K562 (cell line): ENCODE data around the gene PAXIP1. TPM values are rescaled to one million over a fixed set of nuclear protein-coding genes. Genes with fewer than 3 reads are reported as not detected.

Experiments used
- ATAC-seq: fragments of 200-7000 bp; cut with Tn5 transposase; 3 replicates; pipeline ENCODE4 v1.9.1; 2020; ENCODE audit warnings: moderate library complexity
- BruUV-seq: library from RNA; stranded (reverse); fragments of 400-500 nt; replicated peaks from 2 replicates; lab custom pipeline; 2021; lab: Mats Ljungman, UMichigan
- CTCF ChIA-PET: fragments of 300-600 bp; formaldehyde crosslinking; extraction: SDS; loops from one replicate; lab custom pipeline; 2021; ENCODE audit warnings: low intra/inter-chr PET ratio; lab: Yijun Ruan, JAX
- POLR2A ChIA-PET: fragments of 300-600, 350-650 bp; sonication (Branson Sonifier 250); formaldehyde crosslinking; extraction: SDS; loops from one replicate; lab custom pipeline; 2021; ENCODE audit warnings: antibody characterized with exemption, inconsistent platforms; lab: Yijun Ruan, JAX
- DNase-seq, 4 experiments: peaks; one replicate each; pipeline versions ENCODE4 v3.0.0 to v3.0.0-alpha.2; 2011 to 2018; ENCODE audit warnings: low spot score in 3 of 4, mixed read lengths in 3 of 4; ENCODE audit errors: extremely low read depth in 1 of 4
- FAIRE-seq: peaks from 2 replicates; lab custom pipeline; 2011; peaks lifted over from hg19 to GRCh38; lab: Jason Lieb, UNC
- H2AFZ ChIP-seq: 2 replicates; pipeline ENCODE4 v1.6.0; 2011; ENCODE audit warnings: low read depth, low read length, control low read depth, inconsistent platforms
- H3K27ac ChIP-seq: fragments of 200-600 bp; 3 replicates; pipeline ENCODE4 v1.8.0; 2011; ENCODE audit warnings: low read depth, mild to moderate bottlenecking, control low read depth, inconsistent platforms, low read length, moderate library complexity, mixed read lengths; ENCODE audit errors: extremely low read depth
- H3K27me3 ChIP-seq, 2 experiments: fragments of 300-600 bp in 1 of 2; 2 replicates in 1 of 2; 3 replicates in 1 of 2; pipeline versions ENCODE4 v1.6.0 to v1.8.0; 2011; ENCODE audit warnings: inconsistent platforms in 2 of 2, low read length in 2 of 2, mild to moderate bottlenecking in 1 of 2, mixed read lengths in 1 of 2, moderate library complexity in 1 of 2; ENCODE audit not compliant: control insufficient read depth in 2 of 2, insufficient read depth in 2 of 2
- H3K36me3 ChIP-seq: fragments of 300-600 bp; 3 replicates; pipeline ENCODE4 v1.8.0; 2011; ENCODE audit warnings: mild to moderate bottlenecking, low read length, inconsistent platforms; ENCODE audit not compliant: control insufficient read depth, insufficient read depth
- H3K4me1 ChIP-seq, 2 experiments: fragments of 200-600 bp in 1 of 2; replicated peaks in 1 of 2; 2 replicates in 1 of 2; 3 replicates in 1 of 2; pipeline versions ENCODE4 v1.5.1 to v1.8.0; 2011; ENCODE audit warnings: inconsistent platforms in 2 of 2, low read length in 2 of 2, mild to moderate bottlenecking in 1 of 2, mixed read lengths in 1 of 2, moderate library complexity in 1 of 2; ENCODE audit not compliant: control insufficient read depth in 2 of 2, insufficient read depth in 2 of 2
- H3K4me2 ChIP-seq: 2 replicates; pipeline ENCODE4 v1.6.1; 2011; ENCODE audit warnings: low read length, control low read depth, inconsistent platforms, mixed read lengths; ENCODE audit not compliant: insufficient read depth
- H3K4me3 ChIP-seq: fragments of 200-600 bp; sonication (generic), shearing (Covaris generic); 2 replicates; pipeline ENCODE4 v1.5.1; 2016; ENCODE audit warnings: control low read depth, inconsistent platforms
- H3K79me2 ChIP-seq: fragments of 200-600 bp; 3 replicates; pipeline ENCODE4 v1.8.0; 2011; ENCODE audit warnings: low read length, inconsistent platforms; ENCODE audit not compliant: control insufficient read depth, insufficient read depth
- H3K9ac ChIP-seq, 2 experiments: 2 replicates each; pipeline versions ENCODE4 v1.6.0 to v1.6.1; 2011; ENCODE audit warnings: low read depth in 2 of 2, low read length in 2 of 2, control low read depth in 1 of 2, inconsistent platforms in 1 of 2, mild to moderate bottlenecking in 1 of 2, mixed read lengths in 1 of 2; ENCODE audit not compliant: insufficient read depth in 1 of 2
- H3K9me1 ChIP-seq: one replicate; pipeline ENCODE4 v1.6.0; 2011; ENCODE audit warnings: inconsistent platforms, mild to moderate bottlenecking, low read length, moderate library complexity; ENCODE audit not compliant: control insufficient read depth, insufficient read depth
- H3K9me3 ChIP-seq: replicated peaks from 2 replicates; pipeline ENCODE4 v1.5.1; 2011; ENCODE audit warnings: low read depth, low read length, inconsistent platforms; ENCODE audit not compliant: control insufficient read depth, insufficient read depth
- H4K20me1 ChIP-seq: replicated peaks from 2 replicates; pipeline ENCODE4 v1.6.1; 2011; ENCODE audit warnings: low read length, inconsistent platforms, mixed read lengths; ENCODE audit not compliant: control insufficient read depth, insufficient read depth
- CHD2 ChIP-seq: IDR thresholded peaks from 2 replicates; pipeline ENCODE4 v1.6.1; 2011; ENCODE audit warnings: low read depth, low read length
- DIDO1 ChIP-seq: fragments of 450-650 bp; IDR thresholded peaks from 2 replicates; pipeline ENCODE4 v1.6.1; 2016; ENCODE audit warnings: low read depth, missing biosample characterization, missing genetic modification characterization
- RBFOX2 ChIP-seq: fragments of 200-400 bp; formaldehyde crosslinking; IDR thresholded peaks from 2 replicates; pipeline ENCODE4 v1.6.1; 2017; ENCODE audit warnings: low read depth, mild to moderate bottlenecking, low read length, moderate library complexity
- RCOR1 ChIP-seq, 2 experiments: IDR thresholded peaks; 2 replicates each; pipeline ENCODE4 v1.6.1; 2012; ENCODE audit warnings: low read depth in 2 of 2, low read length in 2 of 2, borderline replicate concordance in 1 of 2, improper control_type of control experiment in 1 of 2
- ZNF316 ChIP-seq: fragments of 450-650 bp; IDR thresholded peaks from 2 replicates; pipeline ENCODE4 v1.6.1; 2016
- WGBS: fragments of 100-300 bp; shearing (Covaris generic); methylation state at CpG from one replicate; pipeline ENCODE4 v1.1.6; 2016; ENCODE audit warnings: low coverage, mixed read lengths; ENCODE audit not compliant: insufficient coverage; ENCODE audit errors: missing lambda C conversion rate; 5-methylcytosine and 5-hydroxymethylcytosine counted together
- in situ Hi-C: fragments of 300-500 bp; cut with MboI; formaldehyde crosslinking; loops from 4 replicates; pipeline ENCODE4 v1.15.0; 2018; ENCODE audit warnings: inconsistent platforms, mixed read lengths
- intact Hi-C: fragments of 100-400 bp; cut with micrococcal nuclease; formaldehyde crosslinking; loops from 2 replicates; pipeline ENCODE4 v1.14.2; 2022
- polyA plus RNA-seq, 8 experiments: library from polyadenylated mRNA; depleted of rRNA in 4 of 8; stranded (reverse) in 5 of 8; unstranded in 3 of 8; fragments of >200 nt; fragmentation: Nextera tagmentation in 2 of 8; fragmentation: Illumina TruSeq in 1 of 8; extraction: Ambion mirVana in 2 of 8; extraction: Trizol in 1 of 8; gene quantifications; 2 replicates each; pipeline versions ENCODE4 v1.2.1 to v1.2.3, GENCODE V29; 2011 to 2014; ENCODE audit warnings: inconsistent platforms in 1 of 8, missing spikeins in 1 of 8
- total RNA-seq, 7 experiments: library from RNA; depleted of rRNA in 6 of 7; stranded (reverse); fragments of >200 nt in 6 of 7; fragmentation: Illumina TruSeq in 2 of 7; extraction: Trizol in 2 of 7; gene quantifications; 2 replicates each; pipeline versions ENCODE4 v1.2.1 to v1.2.3, GENCODE V29; 2011 to 2021; ENCODE audit warnings: low replicate concordance in 1 of 7
- TF ChIP-seq, protein P1 (sequence below): sonication (generic); formaldehyde crosslinking; IDR thresholded peaks from 2 replicates; pipeline ENCODE4 v1.8.1; 2022; ENCODE audit warnings: missing genetic modification reagents

Gene PAXIP1
- total and polyA plus RNA-seq, 9 of the 15 experiments (the other 6 are each of a cell fraction or from before 2014, with no cell fraction given): 9.7 to 37.9 (median 28.4) TPM

DNA sequence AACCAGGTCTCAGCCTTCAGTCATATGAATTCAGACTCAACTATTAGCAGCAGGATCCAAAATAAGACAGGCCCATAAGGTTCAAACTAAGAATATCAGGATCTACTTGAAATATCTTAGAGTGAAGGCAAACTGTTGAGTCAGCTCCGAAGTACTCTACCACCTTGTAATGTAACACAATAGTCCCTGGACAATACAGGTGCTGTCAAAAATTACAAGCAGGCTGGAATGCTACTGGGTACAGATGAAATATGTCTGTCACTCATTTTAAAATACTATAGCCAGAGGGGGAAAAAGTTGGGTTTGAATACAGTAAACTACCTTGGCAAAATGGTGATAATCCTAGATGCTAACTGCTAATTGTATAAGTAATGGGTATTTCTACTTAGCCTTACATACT lies 6.8 kb downstream of the PAXIP1 start:
- no peak overlapping the region for H2AFZ ChIP-seq
- H3K9ac ChIP-seq: no peak overlapping the region
- no peaks in the 10 kb centered on the region for H3K9me3 ChIP-seq
- in situ Hi-C loops: no loop called here
- H3K36me3 ChIP-seq: peaks cover 89% of the 10 kb centered on the region
- H3K27ac ChIP-seq: no peak overlapping the region
- POLR2A ChIA-PET: interaction anchor here (0.7 to 1.4 kb wide), 2 partner anchors 11 to 487 kb away, joined by 3 to 4 read pairs; no protein-coding TSS in a partner anchor
- H4K20me1 ChIP-seq: no peaks in the 10 kb centered on the region; the same call in 1 of the 2 replicates
- H3K27me3 ChIP-seq: no peaks in the 10 kb centered on the region
- FAIRE-seq (no peak), DNase-seq (no peak), ATAC-seq (no peak)
- no peaks in the 10 kb centered on the region for H3K9me1 ChIP-seq
- CTCF ChIA-PET: no interaction called here
- intact Hi-C loops: no loop called here
- no TSS peak for BruUV-seq
- peak; percentile 43; the same call in 1 of the 2 replicates for TF ChIP-seq ZNF316
- no peak for TF ChIP-seq DIDO1
- peaks cover 42% of the 10 kb centered on the region for H3K79me2 ChIP-seq
- H3K4me1 ChIP-seq: peaks cover 0 to 9% of the 10 kb centered on the region in 2 experiments; a peak in 2 of 5 replicates
- no peak overlapping the region for H3K4me2 ChIP-seq
- H3K4me3 ChIP-seq: no peak overlapping the region
- WGBS: 85% methylated on average over 1 of the region's 1 CpG

DNA sequence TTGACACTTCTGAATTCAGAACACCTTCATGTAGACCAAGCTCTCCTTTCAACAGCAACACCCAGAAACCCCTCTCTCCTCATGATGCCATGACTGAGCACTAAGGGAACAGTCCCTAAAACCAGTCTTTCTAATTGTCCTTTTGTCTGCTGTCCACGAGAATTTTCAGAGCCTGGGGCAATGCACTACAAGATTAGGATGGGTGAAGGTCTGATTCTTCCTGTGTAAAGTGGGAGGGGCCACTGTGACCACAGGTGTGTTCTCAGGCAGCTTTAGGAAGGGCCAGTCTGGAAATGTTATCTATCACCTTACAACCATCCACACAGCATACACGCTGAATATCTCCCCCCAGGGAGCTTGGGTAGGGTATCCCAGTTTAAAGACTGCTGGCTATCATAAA lies 7.9 kb downstream of the PAXIP1 start:
- peaks cover 88% of the 10 kb centered on the region for H3K36me3 ChIP-seq
- H3K27ac ChIP-seq: no peak overlapping the region
- H4K20me1 ChIP-seq: no peaks in the 10 kb centered on the region; the same call in 1 of the 2 replicates
- no peaks in the 10 kb centered on the region for H3K9me3 ChIP-seq
- no peak for FAIRE-seq
- ChIA-PET POLR2A (interaction anchor here (0.7 to 1.3 kb wide), 4 partner anchors 9 to 210 kb away, joined by 3 to 4 read pairs (median 3); no protein-coding TSS in a partner anchor), CTCF (no interaction called here)
- no peak for ATAC-seq
- H3K9me1 ChIP-seq: no peaks in the 10 kb centered on the region
- H3K4me2 ChIP-seq: no peak overlapping the region
- no peak overlapping the region for H3K4me3 ChIP-seq
- in situ Hi-C loops (no loop called here), intact Hi-C loops (no loop called here)
- no TSS peak for BruUV-seq
- peaks cover 31% of the 10 kb centered on the region for H3K79me2 ChIP-seq
- TF ChIP-seq RCOR1 (IDR thresholded peaks at IDR 0.05; ENCODE audit: borderline replicate concordance in 1 of 2, low read depth in 2 of 2, low read length in 2 of 2) (no peak), CHD2 (no peak), RBFOX2 (0 out of 2 replicates have a peak, but pooled peaks have one; percentile 4)
- TF ChIP-seq, protein P1, sequence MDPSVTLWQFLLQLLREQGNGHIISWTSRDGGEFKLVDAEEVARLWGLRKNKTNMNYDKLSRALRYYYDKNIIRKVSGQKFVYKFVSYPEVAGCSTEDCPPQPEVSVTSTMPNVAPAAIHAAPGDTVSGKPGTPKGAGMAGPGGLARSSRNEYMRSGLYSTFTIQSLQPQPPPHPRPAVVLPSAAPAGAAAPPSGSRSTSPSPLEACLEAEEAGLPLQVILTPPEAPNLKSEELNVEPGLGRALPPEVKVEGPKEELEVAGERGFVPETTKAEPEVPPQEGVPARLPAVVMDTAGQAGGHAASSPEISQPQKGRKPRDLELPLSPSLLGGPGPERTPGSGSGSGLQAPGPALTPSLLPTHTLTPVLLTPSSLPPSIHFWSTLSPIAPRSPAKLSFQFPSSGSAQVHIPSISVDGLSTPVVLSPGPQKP: no peak
- no peak overlapping the region for H2AFZ ChIP-seq
- no peak overlapping the region for H3K9ac ChIP-seq
- 63% methylated on average over 2 of the region's 2 CpGs for WGBS
- H3K4me1 ChIP-seq: no peaks in the 10 kb centered on the region
- H3K27me3 ChIP-seq: no peaks in the 10 kb centered on the region
- DNase-seq: no peak
